Ecto neural progenitor cell (in vitro differentiated cells): ENCODE measurements around the gene NCOA1.
"Not testable (repeated sequence)": the region's sequence is repeated elsewhere in the genome, so short reads cannot be mapped to it uniquely, and the experiment has no call there.

Experiments
- DNase-seq: peaks from one replicate; pipeline ENCODE4 v3.0.0-alpha.2; 2018; ENCODE audit warnings: low spot score

Gene NCOA1

GRCh38 chr2:24539258-24539657 is 48.2 kb downstream of the NCOA1 start:
- DNase-seq = no peak

GRCh38 chr2:24540011-24540477 is 49.0 kb downstream of the NCOA1 start:
- DNase-seq = no peak

- no peak for DNase-seq
Measured at GRCh38 chr2:24541621-24542020, 50.6 kb downstream of the NCOA1 start.

- DNase-seq = no peak
Measured at GRCh38 chr2:24542269-24542872, 51.3 kb downstream of the NCOA1 start.

GRCh38 chr2:24543252-24543651 is 52.2 kb downstream of the NCOA1 start:
- DNase-seq = no peak

GRCh38 chr2:24544456-24545115 is 53.5 kb downstream of the NCOA1 start:
- no peak for DNase-seq

GRCh38 chr2:24546669-24547068 is 55.6 kb downstream of the NCOA1 start:
- DNase-seq = no peak

GRCh38 chr2:24548058-24548457 is 57.0 kb downstream of the NCOA1 start:
- DNase-seq = no peak

GRCh38 chr2:24550301-24550700 is 59.2 kb downstream of the NCOA1 start:
- not testable (repeated sequence) for DNase-seq

- no peak for DNase-seq
Measured at GRCh38 chr2:24551016-24551415, 60.0 kb downstream of the NCOA1 start.

- no peak for DNase-seq
Measured at GRCh38 chr2:24552836-24553235, 61.8 kb downstream of the NCOA1 start.

GRCh38 chr2:24558781-24559472 is 67.9 kb downstream of the NCOA1 start:
- no peak for DNase-seq

- DNase-seq = no peak
Measured at GRCh38 chr2:24559473-24560113, 68.5 kb downstream of the NCOA1 start.

- DNase-seq = no peak
Measured at GRCh38 chr2:24565537-24565936, 74.5 kb downstream of the NCOA1 start.

GRCh38 chr2:24566209-24566608 is 75.2 kb downstream of the NCOA1 start:
- no peak for DNase-seq

- DNase-seq = no peak
Measured at GRCh38 chr2:24566630-24567029, 75.6 kb downstream of the NCOA1 start.

- DNase-seq = no peak
Measured at GRCh38 chr2:24568551-24568950, 77.5 kb downstream of the NCOA1 start.

- not testable (repeated sequence) for DNase-seq
Measured at GRCh38 chr2:24569565-24569964, 78.5 kb downstream of the NCOA1 start.

GRCh38 chr2:24570225-24570624 is 79.2 kb downstream of the NCOA1 start:
- DNase-seq = no peak

- DNase-seq = no peak
Measured at GRCh38 chr2:24571828-24572442, 80.9 kb downstream of the NCOA1 start.

GRCh38 chr2:24576146-24576545 is 85.1 kb downstream of the NCOA1 start:
- no peak for DNase-seq

- no peak for DNase-seq
Measured at GRCh38 chr2:24576617-24577016, 85.6 kb downstream of the NCOA1 start.
